Hepatocyte (in vitro differentiated cells): ENCODE data around the gene MUC5AC.

Source experiments
- EZH2 ChIP-seq: fragments of 200-600 bp; sonication (generic); IDR thresholded peaks from 2 replicates; pipeline ENCODE4 v1.6.1; 2016; ENCODE audit warnings: antibody characterized with exemption, mild to moderate bottlenecking, borderline replicate concordance
- TF ChIP-seq, protein P1 (sequence below): fragments of 200-600 bp; sonication (generic); IDR thresholded peaks from 2 replicates; pipeline ENCODE4 v1.5.1; 2016; ENCODE audit warnings: antibody characterized with exemption, mild to moderate bottlenecking; ENCODE audit not compliant: poor library complexity

DNA sequence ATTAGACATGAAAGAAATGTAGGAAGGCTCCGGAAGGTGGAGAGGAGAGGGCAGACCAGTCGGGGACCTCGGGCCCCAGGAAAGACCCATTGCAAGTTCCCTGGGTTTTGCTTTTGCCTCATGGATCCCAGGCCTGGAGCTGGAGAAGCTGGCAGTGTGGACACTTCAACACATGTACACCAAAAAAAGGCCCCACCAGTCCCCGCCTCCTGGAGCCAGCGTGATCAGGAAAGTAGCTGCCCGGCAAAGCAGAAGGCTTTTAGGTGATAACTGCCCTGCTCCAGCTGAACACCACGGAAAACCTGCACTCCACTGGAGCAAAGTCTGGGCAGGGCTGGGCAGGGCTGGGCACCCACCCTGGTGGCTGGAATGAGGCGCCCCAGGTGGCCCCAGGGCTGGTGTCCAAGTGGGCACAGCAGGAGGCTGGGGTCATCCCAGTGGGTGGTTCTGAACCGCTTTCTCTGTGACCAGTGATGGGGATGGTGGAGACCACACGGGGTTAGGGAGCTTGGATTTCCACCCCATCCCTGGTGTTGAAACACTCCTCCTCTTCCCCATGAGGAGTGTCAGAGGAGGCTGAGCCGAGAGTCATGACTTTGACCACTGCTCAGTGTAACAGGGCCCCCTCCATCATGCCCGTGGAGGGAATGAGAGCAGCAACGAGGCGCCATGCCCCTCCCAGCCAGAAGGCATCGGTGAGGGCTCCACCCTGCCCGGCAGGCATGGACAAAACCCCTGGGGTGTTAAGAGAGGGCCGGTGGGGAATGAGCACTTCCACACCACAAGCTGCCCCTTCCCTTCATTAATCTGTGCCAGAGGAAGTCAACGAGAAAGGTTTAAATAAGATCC, 16.9 kb upstream of the MUC5AC start:
- TF ChIP-seq, protein P1, sequence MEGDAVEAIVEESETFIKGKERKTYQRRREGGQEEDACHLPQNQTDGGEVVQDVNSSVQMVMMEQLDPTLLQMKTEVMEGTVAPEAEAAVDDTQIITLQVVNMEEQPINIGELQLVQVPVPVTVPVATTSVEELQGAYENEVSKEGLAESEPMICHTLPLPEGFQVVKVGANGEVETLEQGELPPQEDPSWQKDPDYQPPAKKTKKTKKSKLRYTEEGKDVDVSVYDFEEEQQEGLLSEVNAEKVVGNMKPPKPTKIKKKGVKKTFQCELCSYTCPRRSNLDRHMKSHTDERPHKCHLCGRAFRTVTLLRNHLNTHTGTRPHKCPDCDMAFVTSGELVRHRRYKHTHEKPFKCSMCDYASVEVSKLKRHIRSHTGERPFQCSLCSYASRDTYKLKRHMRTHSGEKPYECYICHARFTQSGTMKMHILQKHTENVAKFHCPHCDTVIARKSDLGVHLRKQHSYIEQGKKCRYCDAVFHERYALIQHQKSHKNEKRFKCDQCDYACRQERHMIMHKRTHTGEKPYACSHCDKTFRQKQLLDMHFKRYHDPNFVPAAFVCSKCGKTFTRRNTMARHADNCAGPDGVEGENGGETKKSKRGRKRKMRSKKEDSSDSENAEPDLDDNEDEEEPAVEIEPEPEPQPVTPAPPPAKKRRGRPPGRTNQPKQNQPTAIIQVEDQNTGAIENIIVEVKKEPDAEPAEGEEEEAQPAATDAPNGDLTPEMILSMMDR = no peak
- TF ChIP-seq EZH2 = no peak
